Mucosa of rectum (tissue), 2 donors: Measurements from ENCODE around the gene VWA5A.

ENCODE experiments used
- H3K27ac ChIP-seq, 2 donors: one replicate each; pipeline ENCODE4 v1.7.0; 2013; ENCODE audit warnings: inconsistent platforms in 2 of 2, low read depth in 2 of 2, low read length in 2 of 2
- H3K27me3 ChIP-seq, 2 donors: one replicate each; pipeline ENCODE4 v1.7.0; 2013; ENCODE audit warnings: low read length in 2 of 2; ENCODE audit not compliant: control insufficient read depth in 2 of 2, insufficient read depth in 2 of 2
- H3K36me3 ChIP-seq, 2 donors: one replicate each; pipeline ENCODE4 v1.7.0; 2013; ENCODE audit warnings: low read length in 2 of 2; ENCODE audit not compliant: control insufficient read depth in 2 of 2, insufficient read depth in 2 of 2
- H3K4me1 ChIP-seq, 2 donors: one replicate each; pipeline ENCODE4 v1.7.0; 2013; ENCODE audit warnings: low read length in 2 of 2, mild to moderate bottlenecking in 1 of 2; ENCODE audit not compliant: control insufficient read depth in 2 of 2, insufficient read depth in 2 of 2
- H3K4me3 ChIP-seq, 2 donors: one replicate each; pipeline ENCODE4 v1.7.0; 2013; ENCODE audit warnings: low read length in 2 of 2
- H3K9ac ChIP-seq, 2 donors: one replicate each; pipeline ENCODE4 v1.7.0; 2013; ENCODE audit warnings: low read length in 2 of 2, low read depth in 1 of 2, mild to moderate bottlenecking in 1 of 2
- H3K9me3 ChIP-seq, 2 donors: one replicate each; pipeline ENCODE4 v1.7.0; 2013; ENCODE audit warnings: low read length in 2 of 2; ENCODE audit not compliant: control insufficient read depth in 2 of 2
- donor health status: healthy.
- donor health status: Normal muscosa, but diverticular disease.

VWA5A gene

DNA sequence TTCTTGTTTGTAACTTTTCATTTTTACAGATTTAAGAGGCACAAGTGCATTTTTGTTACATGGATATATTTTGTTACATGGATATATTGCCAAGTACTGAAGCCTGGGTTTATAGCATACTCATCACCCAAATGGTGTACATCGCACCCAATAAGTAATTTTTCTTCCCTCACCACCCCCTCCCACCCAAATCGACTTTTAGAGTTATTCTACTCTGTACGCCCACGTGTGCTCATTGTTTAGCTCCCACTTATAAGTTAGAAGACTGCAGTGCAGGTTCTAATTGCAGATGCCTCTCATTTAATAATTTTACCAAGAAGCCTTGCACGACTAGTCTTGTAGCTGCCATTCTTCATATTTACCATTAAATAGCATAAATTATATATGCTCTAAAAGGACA lies 20.5 kb upstream of the VWA5A start:
- Histone ChIP-seq H3K4me3 (no peak overlapping the region), H3K36me3 (no peaks in the 10 kb centered on the region), H3K27me3 (no peaks in the 10 kb centered on the region), H3K9me3 (no peaks in the 10 kb centered on the region), H3K9ac (no peak overlapping the region), H3K27ac (no peak overlapping the region), H3K4me1 (no peaks in the 10 kb centered on the region)

DNA sequence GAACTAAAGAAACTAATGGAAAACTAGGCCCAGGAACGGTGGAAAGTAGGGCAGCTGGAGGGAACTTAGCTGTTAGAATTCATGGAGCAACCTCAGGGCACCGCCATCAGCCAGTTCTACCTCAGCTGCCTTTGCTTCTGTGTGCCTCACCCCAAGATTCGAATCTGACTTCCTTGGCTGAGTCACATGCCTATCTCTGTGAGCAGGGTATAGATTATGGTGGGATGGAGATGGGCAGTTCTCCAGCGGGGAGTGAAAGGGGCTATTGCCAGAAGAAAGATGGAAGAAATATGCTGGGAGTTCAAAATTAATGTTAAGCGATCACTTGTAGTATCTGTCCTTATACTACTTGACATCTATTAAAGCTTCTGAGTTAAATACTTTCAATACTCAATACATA lies 18.9 kb upstream of the VWA5A start:
- Histone ChIP-seq H3K27ac (no peak overlapping the region), H3K36me3 (no peaks in the 10 kb centered on the region), H3K4me3 (no peak overlapping the region), H3K27me3 (no peaks in the 10 kb centered on the region), H3K9ac (no peak overlapping the region), H3K9me3 (no peaks in the 10 kb centered on the region), H3K4me1 (no peaks in the 10 kb centered on the region)

DNA sequence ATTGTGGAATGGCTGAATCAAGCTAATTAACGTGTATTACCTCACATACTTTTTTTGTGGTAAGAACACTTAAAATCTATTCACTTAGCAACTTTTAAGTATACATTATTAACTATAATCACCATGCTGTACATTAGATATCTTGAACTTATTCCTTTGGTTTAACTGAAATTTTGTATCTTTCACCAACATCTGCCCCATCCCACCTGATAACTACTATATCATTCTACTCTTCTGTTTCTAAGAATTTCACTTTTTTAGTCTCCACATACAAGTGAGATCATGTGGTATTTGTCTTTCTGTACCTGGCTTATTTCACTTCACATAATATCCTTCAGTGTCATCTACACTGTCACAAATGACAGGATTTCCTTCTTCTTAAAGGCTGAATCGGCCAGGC lies 17.1 kb upstream of the VWA5A start:
- no peaks in the 10 kb centered on the region for H3K9me3 ChIP-seq
- no peak overlapping the region for H3K9ac ChIP-seq
- H3K4me3 ChIP-seq = no peak overlapping the region
- no peak overlapping the region for H3K27ac ChIP-seq
- H3K4me1 ChIP-seq = no peaks in the 10 kb centered on the region
- H3K27me3 ChIP-seq = no peaks in the 10 kb centered on the region
- no peaks in the 10 kb centered on the region for H3K36me3 ChIP-seq

DNA sequence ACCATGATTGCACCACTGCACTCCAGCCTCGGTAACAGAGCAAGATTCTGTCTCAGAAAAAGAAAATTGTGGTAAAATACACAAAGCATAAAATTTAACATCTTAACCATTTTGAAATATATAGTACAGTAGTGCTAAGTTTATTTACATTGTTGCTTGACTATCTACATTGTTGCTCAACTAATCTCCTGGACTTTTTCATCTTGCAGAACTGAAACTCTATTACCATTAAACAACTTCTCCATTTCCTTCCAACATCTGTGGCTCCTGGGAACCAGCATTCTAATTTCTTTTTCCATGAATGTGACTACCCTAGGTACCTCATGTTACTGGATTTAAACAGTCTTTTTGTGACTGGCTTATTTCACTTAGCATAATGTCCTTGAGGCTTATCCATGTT lies 13.5 kb upstream of the VWA5A start:
- no peaks in the 10 kb centered on the region for H3K27me3 ChIP-seq
- H3K9ac ChIP-seq = no peak overlapping the region
- no peaks in the 10 kb centered on the region for H3K36me3 ChIP-seq
- peaks cover 0 to 2% of the 10 kb centered on the region in 2 donors for H3K4me1 ChIP-seq
- no peak overlapping the region for H3K27ac ChIP-seq
- H3K4me3 ChIP-seq = no peak overlapping the region
- no peaks in the 10 kb centered on the region for H3K9me3 ChIP-seq

DNA sequence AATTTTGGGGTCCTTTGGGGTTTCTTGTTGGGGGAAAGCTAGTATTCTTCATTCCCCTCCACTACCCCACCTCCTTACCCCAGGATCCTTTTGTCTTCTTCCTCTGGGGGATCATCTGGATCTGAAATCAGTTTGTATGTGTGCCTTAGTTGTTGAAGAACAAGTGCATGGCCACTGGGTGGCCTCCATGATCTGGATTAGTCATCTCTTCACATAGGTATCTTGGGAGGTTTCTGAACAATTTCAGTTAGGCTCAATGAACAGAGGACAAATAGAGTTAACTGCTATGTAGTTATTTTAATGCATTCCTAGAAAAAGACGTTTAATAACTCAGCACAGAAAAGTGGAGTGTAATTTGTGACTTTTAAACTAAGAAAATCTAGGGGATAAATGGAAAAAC lies 7.1 kb upstream of the VWA5A start:
- Histone ChIP-seq H3K4me3 (no peak overlapping the region), H3K27me3 (no peaks in the 10 kb centered on the region), H3K27ac (no peak overlapping the region), H3K36me3 (no peaks in the 10 kb centered on the region), H3K9ac (no peak overlapping the region), H3K4me1 (peaks cover 0 to 2% of the 10 kb centered on the region in 2 donors), H3K9me3 (no peaks in the 10 kb centered on the region)

DNA sequence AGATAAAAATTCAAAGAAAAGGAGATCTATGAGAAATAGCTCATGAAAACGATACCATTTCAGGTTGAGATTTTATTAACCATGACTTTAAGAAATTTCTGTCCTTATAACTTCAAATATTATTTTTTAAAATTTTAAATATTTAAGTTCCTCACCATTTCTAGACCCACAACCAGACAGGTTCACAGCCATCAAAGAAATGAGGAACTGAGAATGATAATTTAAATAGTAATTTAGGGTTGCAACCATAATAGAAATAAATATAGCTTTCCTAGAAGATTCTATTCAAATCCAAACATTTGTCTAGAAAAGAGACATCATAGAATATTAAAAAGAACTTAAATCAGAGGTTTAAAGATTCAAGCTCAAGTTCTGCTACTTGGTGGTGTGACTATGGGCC lies 5.9 kb upstream of the VWA5A start:
- Histone ChIP-seq H3K36me3 (no peaks in the 10 kb centered on the region), H3K9me3 (no peaks in the 10 kb centered on the region), H3K27ac (no peak overlapping the region), H3K27me3 (no peaks in the 10 kb centered on the region), H3K4me3 (no peak overlapping the region), H3K9ac (no peak overlapping the region), H3K4me1 (peaks cover 0 to 6% of the 10 kb centered on the region in 2 donors)

DNA sequence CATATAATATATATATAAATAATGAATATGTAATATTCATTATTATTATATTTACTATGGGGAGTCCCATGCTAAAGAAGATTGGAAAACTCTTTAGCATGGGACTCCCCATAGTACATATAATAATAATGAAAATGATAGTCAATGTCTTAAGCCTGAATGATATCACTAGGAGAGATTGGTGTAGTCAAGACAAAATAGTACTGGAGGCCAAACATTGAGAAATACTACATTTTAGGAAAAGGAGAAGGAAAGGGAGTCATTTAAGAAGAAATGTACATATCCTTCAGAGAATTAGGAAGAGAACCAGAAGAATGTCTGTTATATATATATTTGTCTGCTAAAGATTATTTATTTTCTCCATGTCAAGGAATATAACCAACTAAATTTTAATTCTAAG lies 5.0 kb upstream of the VWA5A start:
- no peak overlapping the region for H3K4me3 ChIP-seq
- H3K36me3 ChIP-seq = no peaks in the 10 kb centered on the region
- no peak overlapping the region for H3K27ac ChIP-seq
- H3K27me3 ChIP-seq = no peaks in the 10 kb centered on the region
- no peaks in the 10 kb centered on the region for H3K9me3 ChIP-seq
- H3K4me1 ChIP-seq = peaks cover 0 to 11% of the 10 kb centered on the region in 2 donors
- no peak overlapping the region for H3K9ac ChIP-seq

DNA sequence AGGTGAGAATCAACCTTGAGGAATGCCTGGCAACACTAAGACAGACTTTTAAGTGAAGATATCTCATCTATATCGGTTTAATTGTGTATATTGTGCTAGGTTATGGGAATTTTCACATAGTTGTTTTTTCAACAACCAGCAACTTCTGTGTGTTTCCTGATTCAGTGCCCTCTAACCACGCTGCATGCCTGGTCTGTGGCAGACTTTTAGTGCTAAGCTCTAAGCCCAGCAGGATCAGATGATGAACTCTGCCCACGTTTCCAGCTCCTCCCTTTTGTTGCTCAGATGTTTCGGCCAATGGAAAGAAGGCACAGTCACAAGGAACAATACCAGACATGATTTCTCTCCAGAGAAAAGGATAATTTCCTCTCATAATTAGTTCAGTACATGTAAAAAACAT lies 1.4 kb upstream of the VWA5A start:
- Histone ChIP-seq H3K9ac (no peak overlapping the region), H3K9me3 (no peaks in the 10 kb centered on the region), H3K36me3 (peaks cover 9 to 15% of the 10 kb centered on the region in 2 donors), H3K4me1 (peaks cover 3 to 26% of the 10 kb centered on the region in 2 donors), H3K27ac (no peak overlapping the region), H3K4me3 (no peak overlapping the region), H3K27me3 (no peaks in the 10 kb centered on the region)

DNA sequence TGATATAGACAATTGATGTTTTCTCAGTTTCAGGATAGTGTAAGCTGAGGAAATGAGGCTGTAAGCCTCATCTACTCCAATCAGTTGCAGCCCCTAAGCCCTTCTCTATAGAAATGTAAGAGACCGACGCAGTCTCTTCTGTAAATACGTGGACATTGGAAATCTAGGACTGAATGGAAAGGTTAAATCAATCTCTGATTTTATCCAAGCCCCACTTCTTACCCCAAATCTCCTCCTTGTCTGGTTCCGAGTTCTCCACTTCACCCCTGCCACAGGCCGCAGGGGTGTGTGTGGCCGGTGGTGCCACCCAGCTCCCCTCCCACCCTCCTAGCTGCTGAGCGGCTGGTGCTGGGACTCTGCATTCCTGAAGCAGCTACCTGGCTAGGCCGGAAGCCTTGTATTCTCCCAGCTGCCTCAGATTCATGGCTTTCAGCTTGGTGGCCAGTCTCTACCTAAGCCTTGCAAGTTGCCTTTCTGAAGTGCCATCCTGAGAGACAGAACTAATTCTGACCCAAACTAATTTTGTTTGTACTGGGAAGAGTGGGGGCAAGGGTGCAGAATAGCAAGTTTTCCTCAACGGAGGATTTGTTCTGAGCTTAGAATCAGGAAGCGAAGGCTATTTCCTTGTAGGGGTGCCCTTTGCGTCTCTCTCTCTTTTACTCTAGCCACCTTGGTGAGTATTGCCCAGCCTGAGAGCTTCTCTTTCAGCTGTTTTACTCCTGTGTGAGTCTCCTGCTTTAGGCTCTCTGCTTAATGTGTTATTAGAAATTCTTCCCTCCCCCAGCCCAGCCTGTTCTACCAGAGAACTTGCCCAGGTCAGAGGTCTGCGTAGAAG lies 749 bp downstream of the VWA5A start:
- Histone ChIP-seq H3K9ac (peak overlapping the region; percentile 72 to 83), H3K4me1 (peaks cover 3 to 26% of the 10 kb centered on the region in 2 donors), H3K27ac (peak overlapping the region; percentile 75 to 78), H3K36me3 (peaks cover 20 to 25% of the 10 kb centered on the region in 2 donors), H3K9me3 (no peaks in the 10 kb centered on the region), H3K4me3 (peak overlapping the region; percentile 95 to 96), H3K27me3 (no peaks in the 10 kb centered on the region)

DNA sequence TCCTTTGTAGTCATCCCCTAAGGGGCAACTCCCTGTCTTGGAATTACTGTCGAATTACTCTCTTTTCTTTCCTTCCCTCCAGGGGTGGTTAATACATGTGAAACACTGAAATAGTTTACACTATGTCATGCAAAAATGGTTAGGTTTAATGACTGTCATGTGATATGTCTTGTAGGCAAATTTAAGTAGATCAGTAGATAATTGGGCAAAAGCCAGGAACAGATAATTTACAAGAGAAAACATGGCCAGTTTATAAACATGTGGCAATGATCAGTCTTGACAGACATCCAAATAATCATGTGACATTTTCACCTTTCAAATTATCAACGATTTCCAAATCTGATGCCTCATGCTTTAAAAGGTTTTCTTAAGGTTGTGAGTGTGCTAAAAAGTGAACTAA lies 3.9 kb downstream of the VWA5A start:
- Histone ChIP-seq H3K27me3 (no peaks in the 10 kb centered on the region), H3K27ac (no peak overlapping the region), H3K36me3 (peaks cover 44 to 50% of the 10 kb centered on the region in 2 donors), H3K4me3 (no peak overlapping the region), H3K9me3 (no peaks in the 10 kb centered on the region), H3K4me1 (peaks cover 3 to 22% of the 10 kb centered on the region in 2 donors), H3K9ac (no peak overlapping the region)
